22Rv1 (cell line): ENCODE results near the gene SYNE1.

Experiments
- H3K27ac ChIP-seq: fragments of 450-650 bp; 2 replicates; pipeline ENCODE4 v1.5.1; 2017
- CTCF ChIP-seq: fragments of 450-650 bp; IDR thresholded peaks from 2 replicates; pipeline ENCODE4 v1.5.1; 2017; ENCODE audit warnings: mild to moderate bottlenecking
- ZFX ChIP-seq: fragments of 450-650 bp; IDR thresholded peaks from 2 replicates; pipeline ENCODE4 v1.6.1; 2017; ENCODE audit warnings: antibody characterized with exemption, borderline replicate concordance

The SYNE1 gene

GRCh38 chr6:152184917-152185574 is 452.1 kb downstream of the SYNE1 start:
- H3K27ac ChIP-seq: no peak overlapping the region
- TF ChIP-seq CTCF: no peak
- no peak for TF ChIP-seq ZFX

- no peak for TF ChIP-seq ZFX
- TF ChIP-seq CTCF: no peak
Observed at GRCh38 chr6:152184573-152184916, 452.6 kb downstream of the SYNE1 start.

GRCh38 chr6:152180601-152181000 is 456.6 kb downstream of the SYNE1 start:
- no peak for TF ChIP-seq ZFX
- TF ChIP-seq CTCF: no peak
- H3K27ac ChIP-seq: no peak overlapping the region

More at GRCh38 chr6:152184573-152184916, 452.6 kb downstream of the SYNE1 start:
- H3K27ac ChIP-seq: no peak overlapping the region

- TF ChIP-seq ZFX (no peak), CTCF (no peak)
- no peak overlapping the region for H3K27ac ChIP-seq
Observed at GRCh38 chr6:152176268-152176667, 460.9 kb downstream of the SYNE1 start.

GRCh38 chr6:152173957-152174356 is 463.2 kb downstream of the SYNE1 start:
- no peak for TF ChIP-seq CTCF
- TF ChIP-seq ZFX: no peak
- H3K27ac ChIP-seq: no peak overlapping the region

- TF ChIP-seq ZFX: no peak
- no peak for TF ChIP-seq CTCF
- H3K27ac ChIP-seq: no peak overlapping the region
Observed at GRCh38 chr6:152173321-152173720, 463.8 kb downstream of the SYNE1 start.

- TF ChIP-seq ZFX: no peak
- TF ChIP-seq CTCF: no peak
Observed at GRCh38 chr6:152170702-152171667, 466.2 kb downstream of the SYNE1 start.

More at GRCh38 chr6:152170702-152171667, 466.2 kb downstream of the SYNE1 start:
- no peak overlapping the region for H3K27ac ChIP-seq
